PC-9 (cell line): Measurements from ENCODE around the gene EYA4. TPM values are rescaled to one million over a fixed set of nuclear protein-coding genes. Genes with fewer than 3 reads are reported as not detected.

Experiments used
- BruUV-seq: library from RNA; stranded (reverse); fragments of 400-500 nt; replicated peaks from 2 replicates; lab custom pipeline; 2021; lab: Mats Ljungman, UMichigan
- CTCF ChIA-PET: fragments of 300-600 bp; sonication (Branson Sonifier 250); formaldehyde crosslinking; loops from one replicate; lab custom pipeline; 2022; ENCODE audit warnings: antibody characterized with exemption; lab: Charles Lee
- POLR2A ChIA-PET: fragments of 300-600 bp; sonication (Branson Sonifier 250); formaldehyde crosslinking; loops from one replicate; lab custom pipeline; 2022; ENCODE audit warnings: antibody characterized with exemption; ENCODE audit not compliant: unreplicated experiment; lab: Charles Lee
- DNase-seq, 2 experiments: peaks; one replicate each; pipeline versions ENCODE4 v3.0.0 to v3.0.0-alpha.2; 2015 to 2022; ENCODE audit warnings: mixed read lengths in 1 of 2
- H2AFZ ChIP-seq: fragments of 200-600 bp; sonication (generic); 2 replicates; pipeline ENCODE4 v1.8.1; 2017; ENCODE audit warnings: antibody characterized with exemption
- H3F3A ChIP-seq: fragments of 200-600 bp; sonication (generic); 2 replicates; pipeline ENCODE4 v1.8.1; 2017; ENCODE audit warnings: antibody characterized with exemption, mild to moderate bottlenecking, low read depth; ENCODE audit not compliant: insufficient read depth
- H3K27ac ChIP-seq: fragments of 200-600 bp; sonication (generic); 2 replicates; pipeline ENCODE4 v1.6.1; 2016; ENCODE audit warnings: mixed run types
- H3K27me3 ChIP-seq: fragments of 200-600 bp; sonication (generic); 2 replicates; pipeline ENCODE4 v1.6.1; 2016; ENCODE audit warnings: low read depth, mixed run types; ENCODE audit not compliant: insufficient read depth
- H3K36me3 ChIP-seq: fragments of 200-600 bp; sonication (generic); 2 replicates; pipeline ENCODE4 v1.6.1; 2016; ENCODE audit warnings: low read depth, mixed run types
- H3K4me1 ChIP-seq: fragments of 200-600 bp; sonication (generic); replicated peaks from 2 replicates; pipeline ENCODE4 v1.6.1; 2016; ENCODE audit warnings: mixed run types; ENCODE audit not compliant: insufficient read depth
- H3K4me2 ChIP-seq: fragments of 200-600 bp; sonication (generic); 2 replicates; pipeline ENCODE4 v1.6.1; 2017; ENCODE audit warnings: mixed run types
- H3K4me3 ChIP-seq: fragments of 200-600 bp; sonication (generic); 2 replicates; pipeline ENCODE4 v1.6.1; 2016; ENCODE audit warnings: mixed run types
- H3K79me2 ChIP-seq: fragments of 200-600 bp; sonication (generic); 2 replicates; pipeline ENCODE4 v1.6.1; 2017; ENCODE audit warnings: low read depth, mixed run types
- H3K9me2 ChIP-seq: fragments of 200-600 bp; sonication (generic); 2 replicates; pipeline ENCODE4 v1.8.1; 2017; ENCODE audit warnings: mild to moderate bottlenecking; ENCODE audit not compliant: insufficient read depth
- H3K9me3 ChIP-seq: fragments of 200-600 bp; sonication (generic); 2 replicates; pipeline ENCODE4 v1.8.1; 2016; ENCODE audit warnings: low read depth; ENCODE audit not compliant: insufficient read depth
- H4K20me1 ChIP-seq: fragments of 200-600 bp; sonication (generic); 2 replicates; pipeline ENCODE4 v1.8.1; 2017; ENCODE audit not compliant: insufficient read depth
- EZH2 ChIP-seq: fragments of 200-600 bp; sonication (generic); IDR thresholded peaks from 2 replicates; pipeline ENCODE4 v1.8.0; 2017; ENCODE audit warnings: antibody characterized with exemption, low read depth
- intact Hi-C: fragments of 100-400 bp; cut with micrococcal nuclease; formaldehyde crosslinking; loops from one replicate; pipeline ENCODE4 v1.10.0; 2022; ENCODE audit not compliant: unreplicated experiment
- total RNA-seq: library from RNA; stranded (reverse); gene quantifications from 2 replicates; pipeline ENCODE4 v1.2.3, GENCODE V29; 2021
- TF ChIP-seq, protein P1 (sequence below): fragments of 200-600 bp; sonication (generic); conservative IDR thresholded peaks from 2 replicates; pipeline ENCODE4 v1.6.1; 2017; ENCODE audit warnings: mixed run types, antibody characterized with exemption, mild to moderate bottlenecking, moderate library complexity

Gene EYA4
- total RNA-seq, 1 experiment from 2014 or later, result 9.8 TPM

DNA sequence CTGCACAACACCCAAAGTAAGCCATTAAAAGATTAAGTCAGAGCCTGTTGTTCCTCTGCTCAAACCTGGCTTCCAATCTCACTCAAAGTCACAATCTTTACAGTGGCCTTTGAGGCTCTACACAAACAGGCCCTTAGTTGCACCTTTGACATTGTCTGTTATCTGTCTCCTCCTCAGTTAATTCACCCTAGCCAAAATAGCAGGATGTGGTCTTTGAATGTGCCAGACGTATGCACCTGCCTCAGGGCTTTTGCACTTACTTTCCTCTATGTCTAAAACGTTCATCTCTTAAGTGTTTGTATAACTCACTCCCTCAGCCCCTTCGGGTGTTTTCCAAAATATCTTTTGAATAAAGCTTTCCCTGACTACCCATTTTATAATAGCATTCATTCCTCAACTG is 107.7 kb downstream of the EYA4 start:
- intact Hi-C loops, result no loop called here
- Histone ChIP-seq H3K27ac (no peak overlapping the region), H3K36me3 (no peaks in the 10 kb centered on the region), H3F3A (no peaks in the 10 kb centered on the region), H3K4me1 (0 out of 2 replicates have a peak, but pooled peaks cover 8% of the 10 kb centered on the region), H3K9me2 (no peaks in the 10 kb centered on the region), H3K79me2 (no peaks in the 10 kb centered on the region), H3K27me3 (no peaks in the 10 kb centered on the region), H4K20me1 (no peaks in the 10 kb centered on the region), H3K9me3 (no peaks in the 10 kb centered on the region), H2AFZ (no peak overlapping the region), H3K4me3 (no peak overlapping the region), H3K4me2 (no peak overlapping the region)
- no peak for DNase-seq
- no TSS peak for BruUV-seq
- POLR2A ChIA-PET, result no interaction called here
- CTCF ChIA-PET, result no interaction called here
- no peak for TF ChIP-seq EZH2
- TF ChIP-seq, protein P1, sequence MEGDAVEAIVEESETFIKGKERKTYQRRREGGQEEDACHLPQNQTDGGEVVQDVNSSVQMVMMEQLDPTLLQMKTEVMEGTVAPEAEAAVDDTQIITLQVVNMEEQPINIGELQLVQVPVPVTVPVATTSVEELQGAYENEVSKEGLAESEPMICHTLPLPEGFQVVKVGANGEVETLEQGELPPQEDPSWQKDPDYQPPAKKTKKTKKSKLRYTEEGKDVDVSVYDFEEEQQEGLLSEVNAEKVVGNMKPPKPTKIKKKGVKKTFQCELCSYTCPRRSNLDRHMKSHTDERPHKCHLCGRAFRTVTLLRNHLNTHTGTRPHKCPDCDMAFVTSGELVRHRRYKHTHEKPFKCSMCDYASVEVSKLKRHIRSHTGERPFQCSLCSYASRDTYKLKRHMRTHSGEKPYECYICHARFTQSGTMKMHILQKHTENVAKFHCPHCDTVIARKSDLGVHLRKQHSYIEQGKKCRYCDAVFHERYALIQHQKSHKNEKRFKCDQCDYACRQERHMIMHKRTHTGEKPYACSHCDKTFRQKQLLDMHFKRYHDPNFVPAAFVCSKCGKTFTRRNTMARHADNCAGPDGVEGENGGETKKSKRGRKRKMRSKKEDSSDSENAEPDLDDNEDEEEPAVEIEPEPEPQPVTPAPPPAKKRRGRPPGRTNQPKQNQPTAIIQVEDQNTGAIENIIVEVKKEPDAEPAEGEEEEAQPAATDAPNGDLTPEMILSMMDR, result no peak

- Histone ChIP-seq H3K9me3 (no peaks in the 10 kb centered on the region), H4K20me1 (no peaks in the 10 kb centered on the region), H3K9me2 (no peaks in the 10 kb centered on the region), H3K4me1 (0 out of 2 replicates have a peak, but pooled peaks cover 8% of the 10 kb centered on the region), H3K4me2 (no peak overlapping the region), H3F3A (no peaks in the 10 kb centered on the region), H3K36me3 (no peaks in the 10 kb centered on the region), H3K79me2 (no peaks in the 10 kb centered on the region), H3K27me3 (no peaks in the 10 kb centered on the region), H3K27ac (no peak overlapping the region), H2AFZ (no peak overlapping the region), H3K4me3 (no peak overlapping the region)
- intact Hi-C loops, result no loop called here
- POLR2A ChIA-PET, result interaction anchor here (0.6 kb wide), 1 partner anchor 32 kb away, joined by 5 read pairs; no protein-coding TSS in a partner anchor
- DNase-seq, result no peak
- no TSS peak for BruUV-seq
- CTCF ChIA-PET, result no interaction called here
- TF ChIP-seq, protein P1, result no peak
- TF ChIP-seq EZH2, result no peak
Measured at GRCh38 chr6:133350928-133351327, 109.8 kb downstream of the EYA4 start.

GRCh38 chr6:133352046-133352445 is 110.9 kb downstream of the EYA4 start:
- no peaks in the 10 kb centered on the region for H3K27me3 ChIP-seq
- no peak for DNase-seq
- H3K9me3 ChIP-seq, result no peaks in the 10 kb centered on the region
- H3F3A ChIP-seq, result no peaks in the 10 kb centered on the region
- H3K4me3 ChIP-seq, result no peak overlapping the region
- ChIA-PET CTCF (no interaction called here), POLR2A (interaction anchor here (0.6 kb wide), 1 partner anchor 121 kb away, joined by 4 read pairs; no protein-coding TSS in a partner anchor)
- H3K79me2 ChIP-seq, result no peaks in the 10 kb centered on the region
- BruUV-seq, result no TSS peak
- H2AFZ ChIP-seq, result no peak overlapping the region
- no peaks in the 10 kb centered on the region for H4K20me1 ChIP-seq
- no peak for TF ChIP-seq EZH2
- TF ChIP-seq, protein P1, result no peak
- H3K4me2 ChIP-seq, result no peak overlapping the region
- intact Hi-C loops, result no loop called here
- no peaks in the 10 kb centered on the region for H3K9me2 ChIP-seq
- H3K4me1 ChIP-seq, result 0 out of 2 replicates have a peak, but pooled peaks cover 8% of the 10 kb centered on the region
- H3K27ac ChIP-seq, result no peak overlapping the region
- H3K36me3 ChIP-seq, result no peaks in the 10 kb centered on the region
